Measurements from ENCODE around the gene KCTD12. TPM values are rescaled to one million over a fixed set of nuclear protein-coding genes. Genes with fewer than 3 reads are reported as not detected.

KCTD12 gene
- total RNA-seq, 1 experiment from 2014 or later: 1.9 TPM

DNA sequence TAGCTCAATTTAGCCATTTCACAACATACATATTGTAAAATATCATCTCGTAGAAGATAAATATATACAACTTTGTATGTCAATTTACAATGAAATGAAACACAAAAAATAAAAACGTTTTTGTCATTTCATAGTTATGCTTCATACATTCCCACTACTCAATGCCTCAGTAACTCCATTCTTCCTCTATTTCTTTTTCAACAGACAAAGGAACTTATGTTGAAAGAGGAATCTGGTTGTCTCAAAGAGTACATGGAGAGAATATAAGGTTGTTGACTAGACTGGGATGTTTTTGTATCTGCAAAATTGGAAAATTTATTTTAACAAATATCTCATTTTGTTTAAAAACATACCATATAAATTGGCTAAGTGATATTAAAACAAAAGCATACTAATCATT lies 12.8 kb downstream of the KCTD12 start:
- TF ChIP-seq SRF (IDR thresholded peaks at IDR 0.05; ENCODE audit: low read depth) (no peak), YY1 (IDR thresholded peaks at IDR 0.05; ENCODE audit: extremely low read depth, insufficient replicate concordance, low read depth, low read length) (no peak), EZH2phosphoT487 (IDR thresholded peaks at IDR 0.05; ENCODE audit: borderline replicate concordance) (no peak), JUND (IDR thresholded peaks at IDR 0.05) (no peak), EZH2 (IDR thresholded peaks at IDR 0.05) (no peak), FOSL1 (IDR thresholded peaks at IDR 0.05; ENCODE audit: low read depth) (no peak), ELF1 (IDR thresholded peaks at IDR 0.05; ENCODE audit: borderline replicate concordance, low read depth) (no peak), POLR2A (IDR thresholded peaks at IDR 0.05; ENCODE audit: borderline replicate concordance, extremely low read depth, insufficient read depth, insufficient read length) (no peak), TCF7L2 (IDR thresholded peaks at IDR 0.05; ENCODE audit: borderline replicate concordance, extremely low read depth, insufficient read depth, insufficient read length) (no peak), SIN3A (IDR thresholded peaks at IDR 0.05; ENCODE audit: low read depth) (no peak), CEBPB (IDR thresholded peaks at IDR 0.05; ENCODE audit: low read depth) (no peak), ZFX (IDR thresholded peaks at IDR 0.05) (no peak), ZNF274 (IDR thresholded peaks at IDR 0.05; ENCODE audit: low read depth, low read length) (no peak)
- TF ChIP-seq, protein P1, sequence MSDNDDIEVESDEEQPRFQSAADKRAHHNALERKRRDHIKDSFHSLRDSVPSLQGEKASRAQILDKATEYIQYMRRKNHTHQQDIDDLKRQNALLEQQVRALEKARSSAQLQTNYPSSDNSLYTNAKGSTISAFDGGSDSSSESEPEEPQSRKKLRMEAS (IDR thresholded peaks at IDR 0.05): no peak
- TF ChIP-seq, protein P2, sequence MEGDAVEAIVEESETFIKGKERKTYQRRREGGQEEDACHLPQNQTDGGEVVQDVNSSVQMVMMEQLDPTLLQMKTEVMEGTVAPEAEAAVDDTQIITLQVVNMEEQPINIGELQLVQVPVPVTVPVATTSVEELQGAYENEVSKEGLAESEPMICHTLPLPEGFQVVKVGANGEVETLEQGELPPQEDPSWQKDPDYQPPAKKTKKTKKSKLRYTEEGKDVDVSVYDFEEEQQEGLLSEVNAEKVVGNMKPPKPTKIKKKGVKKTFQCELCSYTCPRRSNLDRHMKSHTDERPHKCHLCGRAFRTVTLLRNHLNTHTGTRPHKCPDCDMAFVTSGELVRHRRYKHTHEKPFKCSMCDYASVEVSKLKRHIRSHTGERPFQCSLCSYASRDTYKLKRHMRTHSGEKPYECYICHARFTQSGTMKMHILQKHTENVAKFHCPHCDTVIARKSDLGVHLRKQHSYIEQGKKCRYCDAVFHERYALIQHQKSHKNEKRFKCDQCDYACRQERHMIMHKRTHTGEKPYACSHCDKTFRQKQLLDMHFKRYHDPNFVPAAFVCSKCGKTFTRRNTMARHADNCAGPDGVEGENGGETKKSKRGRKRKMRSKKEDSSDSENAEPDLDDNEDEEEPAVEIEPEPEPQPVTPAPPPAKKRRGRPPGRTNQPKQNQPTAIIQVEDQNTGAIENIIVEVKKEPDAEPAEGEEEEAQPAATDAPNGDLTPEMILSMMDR (IDR thresholded peaks at IDR 0.05 in 2 of 3, conservative IDR thresholded peaks at IDR 0.05 in 1 of 3; ENCODE audit: borderline replicate concordance in 1 of 3, insufficient read depth in 1 of 3, low read depth in 2 of 3, low read length in 2 of 3): no peak
- TF ChIP-seq, protein P3, sequence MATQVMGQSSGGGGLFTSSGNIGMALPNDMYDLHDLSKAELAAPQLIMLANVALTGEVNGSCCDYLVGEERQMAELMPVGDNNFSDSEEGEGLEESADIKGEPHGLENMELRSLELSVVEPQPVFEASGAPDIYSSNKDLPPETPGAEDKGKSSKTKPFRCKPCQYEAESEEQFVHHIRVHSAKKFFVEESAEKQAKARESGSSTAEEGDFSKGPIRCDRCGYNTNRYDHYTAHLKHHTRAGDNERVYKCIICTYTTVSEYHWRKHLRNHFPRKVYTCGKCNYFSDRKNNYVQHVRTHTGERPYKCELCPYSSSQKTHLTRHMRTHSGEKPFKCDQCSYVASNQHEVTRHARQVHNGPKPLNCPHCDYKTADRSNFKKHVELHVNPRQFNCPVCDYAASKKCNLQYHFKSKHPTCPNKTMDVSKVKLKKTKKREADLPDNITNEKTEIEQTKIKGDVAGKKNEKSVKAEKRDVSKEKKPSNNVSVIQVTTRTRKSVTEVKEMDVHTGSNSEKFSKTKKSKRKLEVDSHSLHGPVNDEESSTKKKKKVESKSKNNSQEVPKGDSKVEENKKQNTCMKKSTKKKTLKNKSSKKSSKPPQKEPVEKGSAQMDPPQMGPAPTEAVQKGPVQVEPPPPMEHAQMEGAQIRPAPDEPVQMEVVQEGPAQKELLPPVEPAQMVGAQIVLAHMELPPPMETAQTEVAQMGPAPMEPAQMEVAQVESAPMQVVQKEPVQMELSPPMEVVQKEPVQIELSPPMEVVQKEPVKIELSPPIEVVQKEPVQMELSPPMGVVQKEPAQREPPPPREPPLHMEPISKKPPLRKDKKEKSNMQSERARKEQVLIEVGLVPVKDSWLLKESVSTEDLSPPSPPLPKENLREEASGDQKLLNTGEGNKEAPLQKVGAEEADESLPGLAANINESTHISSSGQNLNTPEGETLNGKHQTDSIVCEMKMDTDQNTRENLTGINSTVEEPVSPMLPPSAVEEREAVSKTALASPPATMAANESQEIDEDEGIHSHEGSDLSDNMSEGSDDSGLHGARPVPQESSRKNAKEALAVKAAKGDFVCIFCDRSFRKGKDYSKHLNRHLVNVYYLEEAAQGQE (IDR thresholded peaks at IDR 0.05; ENCODE audit: low read depth): no peak
- RAD21 ChIA-PET (ENCODE audit: low non-redundant PET in 1 of 2, low total read pairs in 2 of 2, uncharacterized antibody in 2 of 2, unreplicated experiment in 2 of 2): no interaction called here
- POLR2A ChIA-PET: no interaction called here

More for the DNA sequence above, 12.8 kb downstream of the KCTD12 start:
- no peaks in the 10 kb centered on the region for H3K79me2 ChIP-seq (ENCODE audit: insufficient read depth, low read length)
- H3K4me2 ChIP-seq (ENCODE audit: low read length): no peak overlapping the region
- no peak overlapping the region for H3K4me3 ChIP-seq (replicated peaks in 1 of 2; ENCODE audit: low read depth in 1 of 2, low read length in 2 of 2)
- CTCF ChIA-PET: no interaction called here
- peaks cover 16% of the 10 kb centered on the region; the same call in 1 of the 2 replicates for H3K27me3 ChIP-seq (ENCODE audit: insufficient read depth, low read length)
- ATAC-seq (no peak), DNase-seq (ENCODE audit: low read depth, low spot score) (no peak)
- H2AFZ ChIP-seq (ENCODE audit: low read depth, low read length, poor library complexity, severe bottlenecking): no peak overlapping the region
- H3K27ac ChIP-seq (ENCODE audit: low read depth, low read length): no peak overlapping the region
- no peaks in the 10 kb centered on the region for H4K20me1 ChIP-seq (ENCODE audit: insufficient read depth)
- intact Hi-C loops (cut with micrococcal nuclease): no loop called here
- no peaks in the 10 kb centered on the region for H3K9me2 ChIP-seq (ENCODE audit: insufficient read depth)
- no peaks in the 10 kb centered on the region for H3K36me3 ChIP-seq (ENCODE audit: control insufficient read depth in 1 of 2, insufficient read depth in 2 of 2, low read length in 2 of 2)
- H3K4me1 ChIP-seq (ENCODE audit: control insufficient read depth in 1 of 2, insufficient read depth in 2 of 2, low read length in 2 of 2): no peaks in the 10 kb centered on the region
- no peaks in the 10 kb centered on the region for H3K9me3 ChIP-seq (ENCODE audit: control insufficient read depth in 1 of 2, insufficient read depth in 1 of 2, low read depth in 1 of 2, low read length in 2 of 2)
- BruUV-seq (replicated peaks): no TSS peak
- no peak overlapping the region for H3K9ac ChIP-seq (ENCODE audit: low read length)
